BLaER1 (cell line): ENCODE results near the gene SLC37A1.

Experiments used
- H3K27ac ChIP-seq: shearing (Covaris generic); formaldehyde crosslinking; 2 replicates; pipeline ENCODE4 v1.8.1; 2022
- H3K27me3 ChIP-seq: shearing (Covaris generic); formaldehyde crosslinking; 2 replicates; pipeline ENCODE4 v1.8.1; 2022
- H3K36me3 ChIP-seq: shearing (Covaris generic); formaldehyde crosslinking; 2 replicates; pipeline ENCODE4 v1.8.1; 2022
- H3K4me1 ChIP-seq: shearing (Covaris generic); formaldehyde crosslinking; 2 replicates; pipeline ENCODE4 v1.8.1; 2022
- H3K4me2 ChIP-seq: shearing (Covaris generic); formaldehyde crosslinking; 2 replicates; pipeline ENCODE4 v1.8.1; 2022
- H3K4me3 ChIP-seq: shearing (Covaris generic); formaldehyde crosslinking; 2 replicates; pipeline ENCODE4 v1.8.1; 2022
- H3K9ac ChIP-seq: shearing (Covaris generic); formaldehyde crosslinking; 2 replicates; pipeline ENCODE4 v1.8.1; 2022
- H3K9me3 ChIP-seq: shearing (Covaris generic); formaldehyde crosslinking; 2 replicates; pipeline ENCODE4 v1.8.1; 2022
- H4K20me1 ChIP-seq: shearing (Covaris generic); formaldehyde crosslinking; 2 replicates; pipeline ENCODE4 v1.8.1; 2022
- Cebpa-rat ChIP-seq: shearing (Covaris generic); IDR thresholded peaks from 2 replicates; pipeline ENCODE4 v1.8.1; 2022

SLC37A1 gene

DNA sequence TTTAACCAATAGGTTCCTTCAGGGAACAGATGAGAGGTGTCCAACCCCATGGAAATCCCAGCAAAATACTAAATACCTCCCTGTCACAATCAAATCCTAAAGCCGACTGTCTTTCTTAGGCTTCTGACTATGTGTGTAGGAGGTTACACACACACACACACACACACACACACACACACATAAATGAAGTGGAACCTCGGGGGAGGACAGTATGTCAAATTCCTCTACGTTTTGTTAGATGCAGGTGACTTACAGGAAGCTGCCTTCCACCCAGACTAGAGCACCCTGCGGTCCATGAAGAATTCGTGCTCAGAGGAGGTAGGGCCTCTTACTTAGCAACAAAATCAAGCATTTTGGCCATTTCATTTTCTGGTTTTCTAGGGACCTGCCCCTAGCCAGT lies 34.1 kb upstream of the SLC37A1 start:
- H3K27me3 ChIP-seq, result no peaks in the 10 kb centered on the region
- no peak overlapping the region for H3K4me2 ChIP-seq
- no peak overlapping the region for H3K4me3 ChIP-seq
- H3K4me1 ChIP-seq, result peaks cover under 1% of the 10 kb centered on the region; the same call in 1 of the 2 replicates
- H3K9me3 ChIP-seq, result no peaks in the 10 kb centered on the region
- no peak for TF ChIP-seq Cebpa-rat
- H3K27ac ChIP-seq, result no peak overlapping the region
- H3K9ac ChIP-seq, result no peak overlapping the region
- H4K20me1 ChIP-seq, result no peaks in the 10 kb centered on the region
- no peaks in the 10 kb centered on the region for H3K36me3 ChIP-seq

DNA sequence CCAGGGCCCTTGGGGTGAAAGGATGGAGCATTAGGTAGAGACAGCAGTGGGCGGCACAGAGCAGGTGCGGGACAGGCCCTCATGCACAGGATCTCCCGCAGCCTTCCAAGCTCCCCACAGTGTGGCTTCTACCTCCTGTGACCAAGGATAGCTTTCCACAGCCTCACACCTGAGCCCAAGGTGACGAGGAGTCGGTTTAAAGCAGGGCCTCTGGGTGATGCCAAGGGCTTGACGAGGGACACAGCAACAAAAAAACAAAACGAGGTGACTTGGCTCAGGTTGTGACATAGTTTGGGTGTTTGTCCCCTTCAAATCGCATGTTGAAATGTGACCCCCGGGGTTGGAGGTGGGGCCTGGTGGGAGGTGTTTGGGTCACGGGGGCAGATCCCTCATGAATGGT lies 32.9 kb upstream of the SLC37A1 start:
- peaks cover 3% of the 10 kb centered on the region for H3K4me1 ChIP-seq
- H3K36me3 ChIP-seq, result no peaks in the 10 kb centered on the region
- H3K4me3 ChIP-seq, result no peak overlapping the region
- H3K4me2 ChIP-seq, result no peak overlapping the region
- H3K9me3 ChIP-seq, result no peaks in the 10 kb centered on the region
- H4K20me1 ChIP-seq, result no peaks in the 10 kb centered on the region
- no peak for TF ChIP-seq Cebpa-rat
- no peak overlapping the region for H3K27ac ChIP-seq
- H3K27me3 ChIP-seq, result no peaks in the 10 kb centered on the region
- no peak overlapping the region for H3K9ac ChIP-seq

DNA sequence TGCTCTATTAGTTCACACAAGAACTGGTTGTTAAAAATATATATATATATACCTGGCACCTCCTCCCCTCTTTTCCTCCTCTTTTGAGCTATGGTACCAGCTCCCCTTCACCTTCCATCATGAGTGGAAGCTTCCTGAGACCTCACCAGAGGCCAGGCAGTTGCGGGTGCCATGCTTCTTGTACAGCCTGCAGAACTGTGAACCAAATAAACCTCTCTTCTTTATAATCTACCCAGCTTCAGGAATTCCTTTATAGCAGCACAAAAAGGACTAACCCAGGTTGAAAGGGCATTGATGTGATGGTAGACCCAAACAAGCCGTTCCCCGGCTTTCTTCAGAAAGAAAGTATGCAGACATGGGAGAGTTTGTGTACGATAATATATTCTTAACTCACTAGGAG lies 32.5 kb upstream of the SLC37A1 start:
- no peak overlapping the region for H3K27ac ChIP-seq
- no peaks in the 10 kb centered on the region for H3K9me3 ChIP-seq
- no peak overlapping the region for H3K4me2 ChIP-seq
- H3K27me3 ChIP-seq, result no peaks in the 10 kb centered on the region
- TF ChIP-seq Cebpa-rat, result no peak
- H3K36me3 ChIP-seq, result no peaks in the 10 kb centered on the region
- no peaks in the 10 kb centered on the region for H4K20me1 ChIP-seq
- no peak overlapping the region for H3K9ac ChIP-seq
- no peak overlapping the region for H3K4me3 ChIP-seq
- peaks cover 7% of the 10 kb centered on the region for H3K4me1 ChIP-seq

DNA sequence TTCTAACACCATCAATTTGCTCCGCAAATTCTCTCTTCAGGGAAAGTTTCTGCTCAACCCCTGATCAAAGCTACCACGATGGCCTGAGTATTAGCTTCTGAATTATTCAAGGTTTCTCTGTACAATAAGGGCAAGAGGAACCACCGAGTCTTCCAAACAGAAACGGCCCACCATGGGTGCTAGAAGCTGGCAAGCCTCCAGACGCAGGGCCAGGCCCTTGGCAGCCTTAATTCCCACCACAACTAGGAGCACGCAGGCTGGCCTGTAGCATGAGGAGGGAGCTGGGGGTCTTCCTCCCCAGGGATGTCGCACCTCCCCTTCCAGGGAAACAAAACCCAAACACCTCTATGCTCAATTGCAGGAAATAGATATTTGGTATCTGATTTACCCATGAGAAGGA lies 28.7 kb upstream of the SLC37A1 start:
- Histone ChIP-seq H3K36me3 (no peaks in the 10 kb centered on the region), H3K4me1 (peaks cover 15% of the 10 kb centered on the region), H3K4me3 (no peak overlapping the region), H3K9ac (no peak overlapping the region), H4K20me1 (no peaks in the 10 kb centered on the region), H3K27ac (no peak overlapping the region), H3K27me3 (no peaks in the 10 kb centered on the region), H3K9me3 (peaks cover 10% of the 10 kb centered on the region), H3K4me2 (no peak overlapping the region)
- no peak for TF ChIP-seq Cebpa-rat

DNA sequence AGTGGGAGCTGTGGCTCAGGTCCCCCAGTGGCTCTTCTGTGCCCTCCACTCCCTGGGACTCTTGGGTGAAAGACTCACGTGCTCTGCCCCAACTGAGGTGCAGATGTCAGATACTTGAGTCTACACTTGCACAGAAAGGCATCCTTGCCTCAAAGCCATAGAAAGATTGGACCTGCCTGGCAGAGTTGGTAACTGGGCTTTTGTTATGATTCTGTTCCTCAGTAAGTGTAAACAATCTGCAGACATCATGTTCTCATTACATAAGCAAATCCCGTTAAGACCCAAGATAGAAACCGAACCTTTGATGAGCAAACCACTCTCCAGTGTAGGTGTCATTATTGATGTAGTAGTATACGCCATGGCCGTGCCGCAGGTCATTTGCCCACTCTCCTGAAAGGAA lies 27.6 kb upstream of the SLC37A1 start:
- TF ChIP-seq Cebpa-rat, result no peak
- Histone ChIP-seq H4K20me1 (no peaks in the 10 kb centered on the region), H3K27me3 (no peaks in the 10 kb centered on the region), H3K36me3 (no peaks in the 10 kb centered on the region), H3K27ac (no peak overlapping the region), H3K4me3 (no peak overlapping the region), H3K9me3 (peaks cover 10% of the 10 kb centered on the region), H3K4me2 (peak overlapping the region; percentile 44), H3K9ac (no peak overlapping the region), H3K4me1 (peaks cover 15% of the 10 kb centered on the region)

DNA sequence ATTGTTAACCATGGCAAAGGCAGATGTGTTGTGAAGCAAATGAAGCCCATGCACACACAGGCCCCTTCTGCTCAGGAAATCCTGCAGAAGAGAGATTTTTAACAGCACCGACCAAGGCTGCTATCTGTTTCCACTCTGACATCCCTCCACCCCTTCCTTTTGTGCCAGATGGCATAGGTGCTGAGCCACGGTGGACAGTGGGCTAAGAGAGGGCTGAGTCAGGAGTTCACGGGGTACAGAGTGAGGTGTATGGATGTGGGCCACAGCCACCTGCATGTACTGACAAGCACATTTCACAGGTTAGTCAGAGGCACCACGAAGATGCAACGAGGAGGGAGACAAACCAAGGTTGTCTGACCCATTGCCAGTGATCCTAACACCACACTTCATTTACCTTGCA lies 27.1 kb upstream of the SLC37A1 start:
- Histone ChIP-seq H3K9ac (no peak overlapping the region), H3K27ac (no peak overlapping the region), H3K9me3 (peaks cover 10% of the 10 kb centered on the region), H3K4me1 (peaks cover 15% of the 10 kb centered on the region), H3K36me3 (no peaks in the 10 kb centered on the region), H3K4me3 (no peak overlapping the region), H3K27me3 (no peaks in the 10 kb centered on the region), H3K4me2 (peak overlapping the region; percentile 44), H4K20me1 (no peaks in the 10 kb centered on the region)
- no peak for TF ChIP-seq Cebpa-rat

DNA sequence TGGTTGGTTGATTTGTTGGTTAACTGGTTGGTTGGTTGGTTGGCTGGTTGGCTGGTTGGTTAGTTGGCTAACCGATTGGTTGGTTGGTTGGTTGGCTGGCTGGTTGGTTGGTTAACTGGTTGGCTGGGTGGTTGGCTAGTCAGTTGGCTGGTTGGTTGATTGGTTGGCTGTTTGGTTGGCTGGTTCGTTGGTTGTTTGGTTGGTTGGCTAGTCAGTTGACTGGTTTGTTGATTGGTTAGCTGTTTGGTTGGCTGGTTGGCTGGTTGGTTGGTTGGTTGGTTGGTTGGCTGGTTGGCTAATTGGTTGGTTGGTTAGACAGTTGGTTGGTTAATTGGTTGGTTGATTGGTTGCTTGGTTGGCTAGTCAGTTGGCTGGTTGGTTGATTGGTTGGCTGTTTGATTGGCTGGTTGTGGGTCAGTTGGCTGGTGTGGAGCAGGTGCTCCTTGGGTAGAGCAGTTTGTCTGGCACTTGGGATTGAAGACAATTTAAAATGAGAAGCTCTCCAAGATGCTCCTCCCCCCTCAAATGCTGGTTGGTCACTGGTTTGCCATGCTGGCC lies 24.6 kb upstream of the SLC37A1 start:
- Histone ChIP-seq H3K9me3 (peaks cover 10% of the 10 kb centered on the region), H3K4me3 (no peak overlapping the region), H3K27me3 (no peaks in the 10 kb centered on the region; the same call in 1 of the 2 replicates), H3K36me3 (no peaks in the 10 kb centered on the region), H3K9ac (no peak overlapping the region), H3K27ac (no peak overlapping the region), H3K4me2 (no peak overlapping the region), H4K20me1 (no peaks in the 10 kb centered on the region), H3K4me1 (peaks cover 21% of the 10 kb centered on the region)
- TF ChIP-seq Cebpa-rat, result no peak

DNA sequence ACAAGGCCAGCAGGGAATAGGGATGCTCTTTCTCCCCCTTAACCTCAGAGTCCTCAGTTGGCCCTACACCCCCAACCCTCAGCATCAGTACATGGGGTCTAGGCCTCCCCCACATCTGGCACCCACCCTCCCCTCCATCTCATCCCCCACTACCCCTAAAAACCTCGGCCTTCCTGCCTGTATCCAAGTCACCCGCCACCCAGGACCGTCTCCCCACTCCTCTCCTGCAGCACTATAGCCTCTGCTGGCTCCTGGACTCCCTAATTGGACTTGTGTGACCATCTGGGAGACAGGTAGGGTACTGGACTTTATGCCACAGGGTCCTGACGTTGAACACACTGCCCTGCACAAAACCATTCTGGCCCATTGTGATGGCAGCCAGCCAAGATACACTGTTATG lies 23.7 kb upstream of the SLC37A1 start:
- Histone ChIP-seq H3K36me3 (no peaks in the 10 kb centered on the region), H4K20me1 (no peaks in the 10 kb centered on the region), H3K9ac (no peak overlapping the region), H3K4me3 (no peak overlapping the region), H3K9me3 (peaks cover 10% of the 10 kb centered on the region), H3K27me3 (no peaks in the 10 kb centered on the region; the same call in 1 of the 2 replicates), H3K4me2 (no peak overlapping the region), H3K27ac (no peak overlapping the region), H3K4me1 (peaks cover 21% of the 10 kb centered on the region)
- TF ChIP-seq Cebpa-rat, result no peak

DNA sequence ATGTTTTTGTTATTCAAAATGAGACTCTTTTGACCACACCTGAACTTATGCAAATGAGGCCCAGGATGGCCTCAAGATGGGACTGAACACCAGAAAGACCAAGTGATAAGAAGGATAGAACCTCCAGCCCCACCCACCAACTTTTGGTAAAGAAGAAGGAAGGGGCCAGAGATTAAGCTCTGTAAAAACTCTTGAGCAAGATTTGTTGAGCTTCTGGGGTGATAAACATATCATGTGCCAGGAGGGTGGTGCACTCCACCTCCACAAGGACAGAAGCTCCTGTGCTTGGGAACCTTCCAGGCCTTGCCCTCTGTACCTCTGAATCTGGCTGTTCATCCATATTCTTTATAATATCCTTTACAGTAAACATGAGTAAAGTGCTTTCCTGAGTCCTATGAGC lies 22.9 kb upstream of the SLC37A1 start:
- TF ChIP-seq Cebpa-rat, result no peak
- Histone ChIP-seq H3K4me1 (peaks cover 23% of the 10 kb centered on the region), H3K9me3 (peaks cover 10% of the 10 kb centered on the region), H3K4me3 (no peak overlapping the region), H3K27ac (no peak overlapping the region), H3K36me3 (no peaks in the 10 kb centered on the region), H3K27me3 (no peaks in the 10 kb centered on the region; the same call in 1 of the 2 replicates), H3K9ac (no peak overlapping the region), H4K20me1 (no peaks in the 10 kb centered on the region), H3K4me2 (no peak overlapping the region)

DNA sequence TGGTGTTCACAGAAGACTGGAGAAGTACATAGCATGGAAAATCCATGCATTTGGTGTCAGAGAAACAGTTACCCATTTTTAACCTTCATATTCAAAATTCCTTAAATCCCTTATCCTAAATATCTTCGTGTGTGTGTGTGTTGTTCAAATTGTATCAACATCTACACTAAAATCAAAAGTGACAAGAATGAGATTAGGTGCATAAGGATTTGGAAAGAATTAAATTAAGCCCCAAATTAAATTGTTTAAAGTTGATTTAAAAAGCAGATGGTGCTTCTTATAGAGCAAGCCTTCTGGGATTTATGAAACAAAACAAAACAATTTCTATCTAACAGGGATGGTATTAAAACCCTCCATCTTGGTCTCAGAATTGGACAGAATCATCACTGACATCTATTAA lies 22.3 kb upstream of the SLC37A1 start:
- no peak overlapping the region for H3K27ac ChIP-seq
- peaks cover 10% of the 10 kb centered on the region for H3K9me3 ChIP-seq
- peaks cover 19% of the 10 kb centered on the region for H3K4me1 ChIP-seq
- no peak overlapping the region for H3K4me3 ChIP-seq
- H3K4me2 ChIP-seq, result no peak overlapping the region
- no peaks in the 10 kb centered on the region for H3K36me3 ChIP-seq
- no peaks in the 10 kb centered on the region for H4K20me1 ChIP-seq
- no peaks in the 10 kb centered on the region; the same call in 1 of the 2 replicates for H3K27me3 ChIP-seq
- TF ChIP-seq Cebpa-rat, result no peak
- no peak overlapping the region for H3K9ac ChIP-seq

DNA sequence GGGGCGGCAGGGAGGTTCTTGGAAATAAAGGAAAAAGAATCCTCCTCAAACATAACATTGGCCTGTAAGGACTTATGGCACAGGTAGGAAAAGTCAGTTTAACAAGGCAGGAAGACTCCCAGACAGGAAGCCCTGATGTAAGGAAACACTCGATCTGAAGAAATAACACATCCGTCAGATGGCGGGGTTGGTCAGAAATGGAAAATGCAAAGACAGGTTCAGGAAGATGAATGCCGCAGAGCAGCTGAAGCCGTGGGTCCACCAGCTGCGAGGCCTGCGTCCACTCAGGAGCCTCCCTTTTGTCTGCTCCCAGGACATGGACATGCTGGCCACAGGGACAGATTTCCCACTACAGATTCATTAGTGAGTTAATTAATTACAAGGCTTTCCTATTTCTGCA lies 21.5 kb upstream of the SLC37A1 start:
- no peak overlapping the region for H3K27ac ChIP-seq
- H3K27me3 ChIP-seq, result no peaks in the 10 kb centered on the region; the same call in 1 of the 2 replicates
- H4K20me1 ChIP-seq, result no peaks in the 10 kb centered on the region
- H3K9ac ChIP-seq, result no peak overlapping the region
- no peaks in the 10 kb centered on the region for H3K36me3 ChIP-seq
- peaks cover 19% of the 10 kb centered on the region for H3K4me1 ChIP-seq
- no peak overlapping the region for H3K4me3 ChIP-seq
- H3K4me2 ChIP-seq, result peak overlapping the region; percentile 31
- peaks cover 10% of the 10 kb centered on the region for H3K9me3 ChIP-seq
- no peak for TF ChIP-seq Cebpa-rat
